Trophoblast cell (in vitro differentiated cells and primary cell): ENCODE data around the gene MST1R.

Source experiments
- DNase-seq, 2 donors: peaks; one replicate each; pipeline ENCODE4 v3.0.0-alpha.2; 2016
- H2AFZ ChIP-seq: 2 replicates; pipeline ENCODE4 v1.6.1; 2013; ENCODE audit warnings: low read length, moderate library complexity, mild to moderate bottlenecking; ENCODE audit not compliant: insufficient read depth, poor library complexity
- H2AK5ac ChIP-seq: 2 replicates; pipeline ENCODE4 v1.6.1; 2013; ENCODE audit warnings: mild to moderate bottlenecking, low read length
- H2BK120ac ChIP-seq: 2 replicates; pipeline ENCODE4 v1.6.1; 2013; ENCODE audit warnings: low read length, mild to moderate bottlenecking, moderate library complexity; ENCODE audit not compliant: insufficient read depth, poor library complexity
- H2BK12ac ChIP-seq: 2 replicates; pipeline ENCODE4 v1.6.1; 2013; ENCODE audit warnings: mild to moderate bottlenecking, low read length, moderate library complexity
- H2BK5ac ChIP-seq: 2 replicates; pipeline ENCODE4 v1.6.1; 2013; ENCODE audit warnings: low read length, low read depth, moderate library complexity, mild to moderate bottlenecking; ENCODE audit not compliant: poor library complexity
- H3K14ac ChIP-seq: 2 replicates; pipeline ENCODE4 v1.6.1; 2013; ENCODE audit warnings: mild to moderate bottlenecking, low read length
- H3K18ac ChIP-seq: 2 replicates; pipeline ENCODE4 v1.6.1; 2013; ENCODE audit warnings: mild to moderate bottlenecking, low read length
- H3K23ac ChIP-seq: 2 replicates; pipeline ENCODE4 v1.6.1; 2013; ENCODE audit warnings: low read length
- H3K27ac ChIP-seq: 2 replicates; pipeline ENCODE4 v1.5.1; 2013; ENCODE audit warnings: low read depth, mild to moderate bottlenecking, inconsistent platforms, low read length, moderate library complexity
- H3K27me3 ChIP-seq: 2 replicates; pipeline ENCODE4 v1.6.1; 2013; ENCODE audit warnings: inconsistent platforms, mild to moderate bottlenecking, low read length, moderate library complexity; ENCODE audit not compliant: insufficient read depth
- H3K36me3 ChIP-seq, 2 experiments: 1 replicate in 1 of 2; 2 replicates in 1 of 2; pipeline ENCODE4 v1.6.1; 2013; ENCODE audit warnings: low read length in 2 of 2, mild to moderate bottlenecking in 2 of 2, moderate library complexity in 1 of 2; ENCODE audit not compliant: insufficient read depth in 2 of 2, control insufficient read depth in 1 of 2
- H3K4ac ChIP-seq: 2 replicates; pipeline ENCODE4 v1.6.1; 2013; ENCODE audit warnings: low read depth, mild to moderate bottlenecking, low read length, moderate library complexity
- H3K4me1 ChIP-seq, 2 experiments: 1 replicate in 1 of 2; 2 replicates in 1 of 2; pipeline ENCODE4 v1.6.1; 2013; ENCODE audit warnings: low read length in 2 of 2, mild to moderate bottlenecking in 2 of 2, moderate library complexity in 1 of 2; ENCODE audit not compliant: insufficient read depth in 2 of 2, control insufficient read depth in 1 of 2
- H3K4me2 ChIP-seq: 2 replicates; pipeline ENCODE4 v1.6.1; 2013; ENCODE audit warnings: inconsistent platforms, mild to moderate bottlenecking, low read length, moderate library complexity
- H3K4me3 ChIP-seq: 2 replicates; pipeline ENCODE4 v1.5.1; 2013; ENCODE audit warnings: mild to moderate bottlenecking, low read depth, low read length, inconsistent platforms
- H3K79me1 ChIP-seq: one replicate; pipeline ENCODE4 v1.6.1; 2013; ENCODE audit warnings: low read length
- H3K79me2 ChIP-seq: 2 replicates; pipeline ENCODE4 v1.6.1; 2013; ENCODE audit warnings: low read length, mild to moderate bottlenecking; ENCODE audit not compliant: control insufficient read depth, insufficient read depth, poor library complexity
- H3K9ac ChIP-seq: 2 replicates; pipeline ENCODE4 v1.6.1; 2013; ENCODE audit warnings: mild to moderate bottlenecking, low read length
- H3K9me3 ChIP-seq: 2 replicates; pipeline ENCODE4 v1.6.1; 2013; ENCODE audit warnings: low read depth, mild to moderate bottlenecking, control low read depth, inconsistent platforms, low read length; ENCODE audit not compliant: insufficient read depth
- H4K12ac ChIP-seq: 2 replicates; pipeline ENCODE4 v1.6.1; 2013; ENCODE audit warnings: low read depth, mild to moderate bottlenecking, low read length, moderate library complexity
- H4K8ac ChIP-seq: 2 replicates; pipeline ENCODE4 v1.6.1; 2013; ENCODE audit warnings: low read depth, mild to moderate bottlenecking, low read length, moderate library complexity
- H4K91ac ChIP-seq: one replicate; pipeline ENCODE4 v1.6.1; 2013; ENCODE audit warnings: low read depth, mild to moderate bottlenecking, low read length, moderate library complexity
- WGBS: extraction: QIAGEN DNeasy Blood & Tissue Kit; methylation state at CpG from one replicate; pipeline ENCODE4 v1.1.7; 2013; ENCODE audit warnings: missing lambda C conversion rate; ENCODE audit not compliant: insufficient read length, insufficient coverage; ENCODE audit errors: extremely low coverage; 5-methylcytosine and 5-hydroxymethylcytosine counted together

MST1R gene

GRCh38 chr3:49899815-49900214 is 3.9 kb downstream of the MST1R start:
- Histone ChIP-seq H4K8ac (no peak overlapping the region), H3K4me2 (no peak overlapping the region), H2AFZ (no peak overlapping the region), H2BK12ac (no peak overlapping the region), H3K9me3 (peaks cover 2% of the 10 kb centered on the region), H3K23ac (no peak overlapping the region), H3K4me1 (peaks cover 5 to 8% of the 10 kb centered on the region in 2 experiments), H3K36me3 (no peaks in the 10 kb centered on the region), H3K27me3 (no peaks in the 10 kb centered on the region), H3K79me2 (no peaks in the 10 kb centered on the region), H3K14ac (no peak overlapping the region), H4K12ac (no peak overlapping the region), H2AK5ac (no peak overlapping the region), H3K18ac (no peak overlapping the region), H3K4ac (no peak overlapping the region), H4K91ac (no peak overlapping the region), H2BK120ac (no peak overlapping the region), H2BK5ac (no peak overlapping the region), H3K27ac (no peak overlapping the region), H3K4me3 (no peak overlapping the region), H3K9ac (no peak overlapping the region), H3K79me1 (no peaks in the 10 kb centered on the region)
- DNase-seq, result no peak
- no CpG with 5 or more reads among the region's 5 CpGs for WGBS

DNA sequence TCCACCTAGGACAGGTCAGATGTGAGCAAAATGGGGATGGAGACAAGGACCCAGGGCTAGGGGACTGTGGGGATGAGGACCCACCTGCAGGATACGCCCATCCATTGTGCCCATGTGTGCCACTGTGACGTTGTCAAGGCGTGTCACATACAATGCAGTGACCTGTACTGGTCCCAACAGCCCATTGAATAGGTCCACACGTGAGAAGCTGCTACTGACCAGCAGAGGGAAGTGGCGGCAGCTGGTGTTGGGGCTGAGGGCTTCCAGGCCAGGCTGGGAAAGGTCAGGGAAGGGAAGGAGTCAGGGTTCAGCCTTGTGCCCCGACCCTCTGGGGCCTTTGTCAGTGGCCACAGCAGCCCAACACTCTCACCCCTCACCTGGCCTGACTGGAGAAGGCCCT is 4.7 kb downstream of the MST1R start:
- no peak overlapping the region for H3K23ac ChIP-seq
- no CpG with 5 or more reads among the region's 6 CpGs for WGBS
- H3K4me3 ChIP-seq, result no peak overlapping the region
- no peak overlapping the region for H3K27ac ChIP-seq
- no peak overlapping the region for H3K4ac ChIP-seq
- H3K18ac ChIP-seq, result no peak overlapping the region
- no peak overlapping the region for H2BK12ac ChIP-seq
- no peak overlapping the region for H2AFZ ChIP-seq
- peak in 1 of 2 donors; percentile 11 for DNase-seq
- no peaks in the 10 kb centered on the region for H3K27me3 ChIP-seq
- no peaks in the 10 kb centered on the region for H3K79me2 ChIP-seq
- no peak overlapping the region for H2AK5ac ChIP-seq
- H3K9ac ChIP-seq, result no peak overlapping the region
- no peak overlapping the region for H4K12ac ChIP-seq
- no peak overlapping the region for H2BK5ac ChIP-seq
- H3K14ac ChIP-seq, result no peak overlapping the region
- H3K4me1 ChIP-seq, result peaks cover 3 to 6% of the 10 kb centered on the region in 2 experiments
- no peak overlapping the region for H4K91ac ChIP-seq
- H4K8ac ChIP-seq, result no peak overlapping the region
- no peak overlapping the region for H3K4me2 ChIP-seq
- H3K9me3 ChIP-seq, result peaks cover 2% of the 10 kb centered on the region
- no peaks in the 10 kb centered on the region for H3K79me1 ChIP-seq
- H3K36me3 ChIP-seq, result no peaks in the 10 kb centered on the region
- H2BK120ac ChIP-seq, result no peak overlapping the region

GRCh38 chr3:49896345-49896744 is 7.3 kb downstream of the MST1R start:
- Histone ChIP-seq H2AK5ac (no peak overlapping the region), H2BK12ac (no peak overlapping the region), H3K4me2 (no peak overlapping the region), H3K18ac (no peak overlapping the region), H2BK5ac (no peak overlapping the region), H3K4me3 (no peak overlapping the region), H4K12ac (no peak overlapping the region), H3K36me3 (no peaks in the 10 kb centered on the region), H3K27me3 (no peaks in the 10 kb centered on the region), H3K79me2 (no peaks in the 10 kb centered on the region), H3K23ac (no peak overlapping the region), H4K91ac (no peak overlapping the region), H2AFZ (no peak overlapping the region), H2BK120ac (no peak overlapping the region), H3K27ac (no peak overlapping the region), H3K4me1 (no peaks in the 10 kb centered on the region), H4K8ac (no peak overlapping the region), H3K9ac (no peak overlapping the region), H3K14ac (no peak overlapping the region), H3K4ac (no peak overlapping the region), H3K9me3 (peaks cover 2% of the 10 kb centered on the region), H3K79me1 (no peaks in the 10 kb centered on the region)
- WGBS, result no CpG with 5 or more reads among the region's 5 CpGs
- no peak for DNase-seq

GRCh38 chr3:49895791-49896190 is 7.9 kb downstream of the MST1R start:
- Histone ChIP-seq H3K18ac (no peak overlapping the region), H3K23ac (no peak overlapping the region), H2BK12ac (no peak overlapping the region), H3K36me3 (no peaks in the 10 kb centered on the region), H3K79me2 (no peaks in the 10 kb centered on the region), H2BK5ac (no peak overlapping the region), H3K9ac (no peak overlapping the region), H4K91ac (no peak overlapping the region), H3K27ac (no peak overlapping the region), H2BK120ac (no peak overlapping the region), H3K4me3 (no peak overlapping the region), H3K4ac (no peak overlapping the region), H3K79me1 (no peaks in the 10 kb centered on the region), H3K9me3 (peaks cover 4% of the 10 kb centered on the region), H2AFZ (no peak overlapping the region), H2AK5ac (no peak overlapping the region), H3K4me2 (no peak overlapping the region), H3K27me3 (no peaks in the 10 kb centered on the region), H4K12ac (no peak overlapping the region), H3K4me1 (no peaks in the 10 kb centered on the region), H3K14ac (no peak overlapping the region), H4K8ac (no peak overlapping the region)
- no peak for DNase-seq
- no CpG with 5 or more reads among the region's 9 CpGs for WGBS
